Measurements from ENCODE around the gene CLK1.

Gene CLK1

GRCh38 chr2:200810998-200811332, 53.5 kb downstream of the CLK1 start:
- DNase-seq: no peak

DNA sequence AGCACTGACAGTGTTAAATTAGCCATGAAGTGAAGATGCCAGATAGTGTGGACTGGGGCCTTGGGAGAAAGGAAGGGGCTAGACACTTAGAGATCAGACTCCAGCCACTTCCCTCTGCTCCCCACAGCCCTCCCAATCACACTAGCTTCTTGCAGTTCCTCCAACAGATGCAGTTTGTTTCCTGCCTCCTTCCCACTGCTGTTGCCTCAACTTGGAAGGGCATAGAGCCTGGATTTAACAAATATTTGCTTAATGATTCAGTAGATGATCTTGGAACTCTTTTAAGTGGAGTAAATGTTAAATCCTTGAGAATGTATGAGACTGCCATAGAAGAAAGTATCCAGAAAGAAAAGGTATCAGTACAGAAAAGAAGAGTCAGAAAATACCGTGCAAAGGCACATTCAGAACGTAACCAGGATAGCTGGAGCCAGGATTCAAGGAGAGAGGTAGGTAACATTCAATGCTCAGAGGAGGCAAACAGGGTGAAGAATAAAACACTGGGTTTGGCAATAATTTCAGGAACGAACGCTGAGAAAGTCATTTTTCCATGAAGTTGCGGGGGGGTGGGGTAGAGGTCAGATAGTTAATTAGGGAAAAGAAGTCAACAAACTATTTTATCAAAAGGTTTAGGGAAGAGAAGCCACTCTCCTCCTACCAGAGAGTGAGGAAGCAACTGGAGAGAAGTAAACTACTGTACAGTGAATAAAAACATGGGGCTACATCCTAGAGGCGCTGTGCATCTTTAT, 54.0 kb downstream of the CLK1 start:
- peak; percentile 80 to 82 for DNase-seq

GRCh38 chr2:200809506-200810251, 54.8 kb downstream of the CLK1 start:
- DNase-seq: no peak

All from Kasumi-1 (cell line).